H9 (cell line): Measurements from ENCODE around the gene ABT1. TPM values are rescaled to one million over a fixed set of nuclear protein-coding genes. Genes with fewer than 3 reads are reported as not detected.
A peak's percentile ranks its signal among the peaks of the same experiment; 100 is the strongest.

Experiments used
- DNase-seq: peaks from one replicate; pipeline ENCODE4 v3.0.0-alpha.2; 2017
- H2AFZ ChIP-seq: one replicate; pipeline ENCODE4 v1.6.1; 2013; ENCODE audit warnings: mild to moderate bottlenecking, low read length, control low read depth, moderate library complexity
- H2AK5ac ChIP-seq: 2 replicates; pipeline ENCODE4 v1.6.1; 2013; ENCODE audit warnings: low read length, control low read depth, mixed read lengths; ENCODE audit not compliant: insufficient read length
- H2BK120ac ChIP-seq: one replicate; pipeline ENCODE4 v1.6.1; 2013; ENCODE audit warnings: low read depth, mild to moderate bottlenecking, low read length, control low read depth, inconsistent platforms; ENCODE audit not compliant: poor library complexity, severe bottlenecking
- H2BK12ac ChIP-seq: 2 replicates; pipeline ENCODE4 v1.6.1; 2013; ENCODE audit warnings: low read length, control low read depth, mixed read lengths, low read depth; ENCODE audit not compliant: insufficient read length
- H2BK15ac ChIP-seq: 2 replicates; pipeline ENCODE4 v1.6.1; 2013; ENCODE audit warnings: low read depth, low read length, control low read depth
- H2BK20ac ChIP-seq: one replicate; pipeline ENCODE4 v1.6.1; 2013; ENCODE audit warnings: low read depth, mild to moderate bottlenecking, low read length, control low read depth, inconsistent platforms; ENCODE audit not compliant: poor library complexity, severe bottlenecking
- H2BK5ac ChIP-seq: 2 replicates; pipeline ENCODE4 v1.6.1; 2013; ENCODE audit warnings: low read length, control low read depth, mixed read lengths; ENCODE audit not compliant: insufficient read length
- H3K14ac ChIP-seq: 2 replicates; pipeline ENCODE4 v1.6.1; 2013; ENCODE audit warnings: low read length, control low read depth; ENCODE audit not compliant: insufficient read depth
- H3K18ac ChIP-seq: 2 replicates; pipeline ENCODE4 v1.6.1; 2013; ENCODE audit warnings: low read depth, mild to moderate bottlenecking, mixed read lengths, low read length, control low read depth; ENCODE audit not compliant: insufficient read length
- H3K23ac ChIP-seq: 2 replicates; pipeline ENCODE4 v1.6.1; 2013; ENCODE audit warnings: low read length, control low read depth, mixed read lengths, low read depth; ENCODE audit not compliant: insufficient read length
- H3K23me2 ChIP-seq: 2 replicates; pipeline ENCODE4 v1.6.1; 2013; ENCODE audit warnings: low read depth, mild to moderate bottlenecking, mixed read lengths, low read length, control low read depth; ENCODE audit not compliant: insufficient read length, poor library complexity, severe bottlenecking
- H3K27ac ChIP-seq: 2 replicates; pipeline ENCODE4 v1.5.1; 2013; ENCODE audit warnings: low read length, control low read depth, mixed read lengths, low read depth; ENCODE audit not compliant: insufficient read length
- H3K27me3 ChIP-seq: 2 replicates; pipeline ENCODE4 v1.6.1; 2013; ENCODE audit warnings: low read length, control low read depth, inconsistent platforms; ENCODE audit not compliant: insufficient read depth
- H3K4ac ChIP-seq: 2 replicates; pipeline ENCODE4 v1.6.1; 2013; ENCODE audit warnings: low read depth, mild to moderate bottlenecking, control low read depth, inconsistent platforms, low read length, moderate library complexity
- H3K4me1 ChIP-seq: 2 replicates; pipeline ENCODE4 v1.6.1; 2013; ENCODE audit warnings: low read length, control low read depth, inconsistent platforms; ENCODE audit not compliant: insufficient read depth
- H3K4me2 ChIP-seq: 2 replicates; pipeline ENCODE4 v1.6.1; 2013; ENCODE audit warnings: low read length, control low read depth, mixed read lengths; ENCODE audit not compliant: insufficient read length, insufficient read depth
- H3K56ac ChIP-seq: 2 replicates; pipeline ENCODE4 v1.6.1; 2013; ENCODE audit warnings: low read depth, mild to moderate bottlenecking, mixed read lengths, low read length, control low read depth; ENCODE audit not compliant: insufficient read length
- H3K79me1 ChIP-seq: 2 replicates; pipeline ENCODE4 v1.6.1; 2013; ENCODE audit warnings: low read depth, mild to moderate bottlenecking, moderate library complexity, low read length, control low read depth, inconsistent platforms; ENCODE audit not compliant: insufficient read depth, poor library complexity, severe bottlenecking
- H3K79me2 ChIP-seq: 2 replicates; pipeline ENCODE4 v1.6.1; 2013; ENCODE audit warnings: low read length, control low read depth, inconsistent platforms; ENCODE audit not compliant: insufficient read depth
- H3K9ac ChIP-seq: 2 replicates; pipeline ENCODE4 v1.6.1; 2013; ENCODE audit warnings: low read length, control low read depth, mixed read lengths; ENCODE audit not compliant: insufficient read length; ENCODE audit errors: extremely low read depth
- H3K9me3 ChIP-seq: one replicate; pipeline ENCODE4 v1.6.1; 2013; ENCODE audit warnings: low read depth, low read length, inconsistent platforms; ENCODE audit not compliant: control insufficient read depth
- H3T11ph ChIP-seq: one replicate; pipeline ENCODE4 v1.6.1; 2013; ENCODE audit warnings: mild to moderate bottlenecking, low read length, control low read depth, inconsistent platforms
- H4K20me1 ChIP-seq: one replicate; pipeline ENCODE4 v1.6.1; 2013; ENCODE audit not compliant: control insufficient read depth, insufficient read length, insufficient read depth
- H4K5ac ChIP-seq: 2 replicates; pipeline ENCODE4 v1.6.1; 2013; ENCODE audit warnings: low read depth, mild to moderate bottlenecking, mixed read lengths, low read length, control low read depth; ENCODE audit not compliant: insufficient read length
- H4K8ac ChIP-seq: replicated peaks from 2 replicates; pipeline ENCODE4 v1.6.1; 2013; ENCODE audit warnings: low read length, control low read depth, mixed read lengths, low read depth; ENCODE audit not compliant: insufficient read length
- H4K91ac ChIP-seq: 2 replicates; pipeline ENCODE4 v1.6.1; 2013; ENCODE audit warnings: low read depth, mild to moderate bottlenecking, moderate library complexity, mixed read lengths, low read length, control low read depth; ENCODE audit not compliant: insufficient read length
- H3K27ac Mint-ChIP-seq, 3 experiments: 2 replicates in 2 of 3; 3 replicates in 1 of 3; pipeline ENCODE4 v1.8.0; 2020 to 2021; ENCODE audit warnings: mixed read lengths in 3 of 3, mild to moderate bottlenecking in 1 of 3, moderate library complexity in 1 of 3
- H3K27me3 Mint-ChIP-seq: 2 replicates; pipeline ENCODE4 v1.8.0; 2021; ENCODE audit warnings: low read depth, mild to moderate bottlenecking, moderate library complexity, mixed read lengths
- H3K36me3 Mint-ChIP-seq, 3 experiments: 2 replicates in 2 of 3; 3 replicates in 1 of 3; pipeline ENCODE4 v1.8.0; 2020 to 2021; ENCODE audit warnings: low read depth in 3 of 3, mixed read lengths in 3 of 3; ENCODE audit not compliant: insufficient read depth in 1 of 3
- H3K4me1 Mint-ChIP-seq, 2 experiments: 2 replicates each; pipeline ENCODE4 v1.8.0; 2020; ENCODE audit warnings: mixed read lengths in 2 of 2
- H3K4me3 Mint-ChIP-seq, 2 experiments: 2 replicates in 1 of 2; 3 replicates in 1 of 2; pipeline ENCODE4 v1.8.0; 2020 to 2021; ENCODE audit warnings: mild to moderate bottlenecking in 2 of 2, mixed read lengths in 2 of 2, moderate library complexity in 1 of 2
- H3K9me3 Mint-ChIP-seq, 2 experiments: 2 replicates in 1 of 2; 3 replicates in 1 of 2; pipeline ENCODE4 v1.8.0; 2020; ENCODE audit warnings: mild to moderate bottlenecking in 2 of 2, mixed read lengths in 2 of 2, moderate library complexity in 1 of 2
- WGBS: extraction: QIAGEN DNeasy Blood & Tissue Kit; methylation state at CpG from one replicate; pipeline ENCODE4 v1.1.7; 2013; ENCODE audit warnings: missing lambda C conversion rate, low lambda C conversion rate, mixed read lengths; ENCODE audit not compliant: insufficient read length; ENCODE audit errors: extremely low coverage; 5-methylcytosine and 5-hydroxymethylcytosine counted together
- total RNA-seq: library from RNA; stranded (reverse); gene quantifications from 2 replicates; pipeline ENCODE4 v1.2.1, GENCODE V29; 2021
- TF ChIP-seq, protein P1 (sequence below): fragments of 200-600 bp; sonication (generic); conservative IDR thresholded peaks from 3 replicates; pipeline ENCODE4 v1.8.0; 2021; ENCODE audit warnings: antibody characterized with exemption, mild to moderate bottlenecking

Gene ABT1
- total RNA-seq, 1 experiment from 2014 or later = 26.4 TPM

DNA sequence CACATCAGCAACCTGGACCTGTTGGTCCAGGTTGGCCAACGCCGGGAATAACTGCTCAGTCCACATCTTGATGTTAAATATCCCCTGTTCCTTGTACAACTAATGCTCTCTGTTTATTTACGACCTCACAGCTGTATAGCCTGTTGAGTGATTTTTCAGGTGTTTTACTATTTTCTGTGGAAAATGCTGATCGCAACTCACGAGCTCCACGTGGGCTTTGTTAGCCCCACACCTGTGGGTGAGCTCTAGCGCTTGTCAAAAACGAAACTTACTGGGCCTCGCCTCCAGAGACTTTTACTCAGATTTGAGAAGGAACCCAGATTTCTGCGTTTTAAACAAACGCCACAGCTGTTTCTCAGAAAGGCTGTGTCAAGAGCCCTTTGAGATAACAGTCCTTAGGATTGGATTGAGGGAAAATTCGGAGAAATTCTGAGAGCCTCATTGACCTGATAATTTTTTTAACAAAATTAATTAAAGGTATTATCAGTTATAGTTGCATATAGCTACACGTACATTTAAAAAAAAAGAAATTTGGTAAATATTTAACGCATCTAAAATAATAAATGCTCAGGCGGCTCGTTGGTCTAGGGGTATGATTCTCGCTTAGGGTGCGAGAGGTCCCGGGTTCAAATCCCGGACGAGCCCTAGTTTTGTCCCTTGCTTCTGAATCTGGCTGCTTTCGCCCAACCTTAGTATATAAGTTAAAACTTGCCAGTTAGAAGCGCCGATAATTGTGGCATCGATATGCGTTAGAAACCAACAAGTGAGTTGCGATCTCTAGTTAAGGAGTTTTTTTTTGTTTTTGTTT lies 41.9 kb upstream of the ABT1 start:
- Histone ChIP-seq H3K79me2 (no peaks in the 10 kb centered on the region), H3K23ac (no peak overlapping the region), H3K56ac (no peak overlapping the region), H2BK20ac (no peak overlapping the region), H3K4ac (no peak overlapping the region), H4K20me1 (no peaks in the 10 kb centered on the region), H4K8ac (no peak overlapping the region), H3K27ac (no peak overlapping the region), H2BK15ac (no peak overlapping the region), H3T11ph (no peak overlapping the region), H2BK12ac (no peak overlapping the region), H3K27me3 (no peaks in the 10 kb centered on the region), H3K79me1 (no peaks in the 10 kb centered on the region), H4K5ac (no peak overlapping the region), H3K23me2 (peaks cover 19% of the 10 kb centered on the region), H3K9ac (no peak overlapping the region), H3K18ac (no peak overlapping the region), H3K9me3 (no peaks in the 10 kb centered on the region), H2BK5ac (no peak overlapping the region), H2BK120ac (no peak overlapping the region), H3K4me1 (no peaks in the 10 kb centered on the region), H4K91ac (no peak overlapping the region), H3K4me2 (peak overlapping the region; percentile 72), H2AK5ac (no peak overlapping the region), H2AFZ (peak overlapping the region; percentile 3), H3K14ac (no peak overlapping the region)
- Mint-ChIP-seq H3K4me1 (peaks cover 8 to 12% of the 10 kb centered on the region in 2 experiments; a peak in 3 of 4 replicates), H3K27me3 (peaks cover 4% of the 10 kb centered on the region), H3K4me3 (no peak overlapping the region), H3K36me3 (no peaks in the 10 kb centered on the region; a peak in 1 of 7 replicates), H3K27ac (peak overlapping the region in 1 of 3 experiments; percentile 54; a peak in 3 of 7 replicates), H3K9me3 (peaks cover 0 to 3% of the 10 kb centered on the region in 2 experiments; a peak in 2 of 5 replicates)
- TF ChIP-seq, protein P1, sequence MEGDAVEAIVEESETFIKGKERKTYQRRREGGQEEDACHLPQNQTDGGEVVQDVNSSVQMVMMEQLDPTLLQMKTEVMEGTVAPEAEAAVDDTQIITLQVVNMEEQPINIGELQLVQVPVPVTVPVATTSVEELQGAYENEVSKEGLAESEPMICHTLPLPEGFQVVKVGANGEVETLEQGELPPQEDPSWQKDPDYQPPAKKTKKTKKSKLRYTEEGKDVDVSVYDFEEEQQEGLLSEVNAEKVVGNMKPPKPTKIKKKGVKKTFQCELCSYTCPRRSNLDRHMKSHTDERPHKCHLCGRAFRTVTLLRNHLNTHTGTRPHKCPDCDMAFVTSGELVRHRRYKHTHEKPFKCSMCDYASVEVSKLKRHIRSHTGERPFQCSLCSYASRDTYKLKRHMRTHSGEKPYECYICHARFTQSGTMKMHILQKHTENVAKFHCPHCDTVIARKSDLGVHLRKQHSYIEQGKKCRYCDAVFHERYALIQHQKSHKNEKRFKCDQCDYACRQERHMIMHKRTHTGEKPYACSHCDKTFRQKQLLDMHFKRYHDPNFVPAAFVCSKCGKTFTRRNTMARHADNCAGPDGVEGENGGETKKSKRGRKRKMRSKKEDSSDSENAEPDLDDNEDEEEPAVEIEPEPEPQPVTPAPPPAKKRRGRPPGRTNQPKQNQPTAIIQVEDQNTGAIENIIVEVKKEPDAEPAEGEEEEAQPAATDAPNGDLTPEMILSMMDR = no peak
- DNase-seq = peak; percentile 58
- WGBS = no CpG with 5 or more reads among the region's 27 CpGs
